ENCODE results near the gene SPAG9. TPM values are rescaled to one million over a fixed set of nuclear protein-coding genes. Genes with fewer than 3 reads are reported as not detected.

SPAG9 gene
- total RNA-seq, 1 experiment from 2014 or later = 54.3 TPM

- no peaks in the 10 kb centered on the region for H3K4me1 ChIP-seq (ENCODE audit: insufficient read depth, low read length)
- no peak overlapping the region for H2BK120ac ChIP-seq (ENCODE audit: low read depth, low read length, poor library complexity, severe bottlenecking)
- H3K27me3 Mint-ChIP-seq (ENCODE audit: low read depth) = no peaks in the 10 kb centered on the region
- H3K9ac ChIP-seq (ENCODE audit: extremely low read depth, insufficient read length, low read length) = no peak overlapping the region
- H3T11ph ChIP-seq (ENCODE audit: low read length) = no peak overlapping the region
- H4K5ac ChIP-seq (ENCODE audit: insufficient read length, low read depth, low read length) = no peak overlapping the region
- no peak overlapping the region for H3K4me3 Mint-ChIP-seq
- H3K23ac ChIP-seq (ENCODE audit: insufficient read length, low read depth, low read length) = no peak overlapping the region
- no peak overlapping the region for H3K4me2 ChIP-seq (ENCODE audit: insufficient read depth, insufficient read length, low read length)
- no peaks in the 10 kb centered on the region for H4K20me1 ChIP-seq (ENCODE audit: control insufficient read depth, insufficient read depth, insufficient read length)
- H3K9me3 Mint-ChIP-seq = no peaks in the 10 kb centered on the region
- no peaks in the 10 kb centered on the region for H3K79me2 ChIP-seq (ENCODE audit: insufficient read depth, low read length)
- H3K14ac ChIP-seq (ENCODE audit: insufficient read depth, low read length) = no peak overlapping the region
- H3K27ac ChIP-seq (ENCODE audit: insufficient read length, low read depth, low read length) = no peak overlapping the region
- no peak overlapping the region for H2AK5ac ChIP-seq (ENCODE audit: insufficient read length, low read length)
- no peak overlapping the region for H2BK5ac ChIP-seq (ENCODE audit: insufficient read length, low read length)
- H2BK20ac ChIP-seq (ENCODE audit: low read depth, low read length, poor library complexity, severe bottlenecking) = no peak overlapping the region
- no peaks in the 10 kb centered on the region for H3K79me1 ChIP-seq (ENCODE audit: insufficient read depth, low read depth, low read length, poor library complexity, severe bottlenecking)
- DNase-seq = no peak
- no peaks in the 10 kb centered on the region for H3K4me1 Mint-ChIP-seq
- no peak overlapping the region for H4K8ac ChIP-seq (replicated peaks; ENCODE audit: insufficient read length, low read depth, low read length)
- no CpG with 5 or more reads among the region's 2 CpGs for WGBS (ENCODE audit: extremely low coverage, insufficient read length, low lambda C conversion rate)
- no peak overlapping the region for H4K91ac ChIP-seq (ENCODE audit: insufficient read length, low read depth, low read length)
- no peak overlapping the region for H2AFZ ChIP-seq (ENCODE audit: low read length)
- no peak overlapping the region for H3K18ac ChIP-seq (ENCODE audit: insufficient read length, low read depth, low read length)
- TF ChIP-seq, protein P1, sequence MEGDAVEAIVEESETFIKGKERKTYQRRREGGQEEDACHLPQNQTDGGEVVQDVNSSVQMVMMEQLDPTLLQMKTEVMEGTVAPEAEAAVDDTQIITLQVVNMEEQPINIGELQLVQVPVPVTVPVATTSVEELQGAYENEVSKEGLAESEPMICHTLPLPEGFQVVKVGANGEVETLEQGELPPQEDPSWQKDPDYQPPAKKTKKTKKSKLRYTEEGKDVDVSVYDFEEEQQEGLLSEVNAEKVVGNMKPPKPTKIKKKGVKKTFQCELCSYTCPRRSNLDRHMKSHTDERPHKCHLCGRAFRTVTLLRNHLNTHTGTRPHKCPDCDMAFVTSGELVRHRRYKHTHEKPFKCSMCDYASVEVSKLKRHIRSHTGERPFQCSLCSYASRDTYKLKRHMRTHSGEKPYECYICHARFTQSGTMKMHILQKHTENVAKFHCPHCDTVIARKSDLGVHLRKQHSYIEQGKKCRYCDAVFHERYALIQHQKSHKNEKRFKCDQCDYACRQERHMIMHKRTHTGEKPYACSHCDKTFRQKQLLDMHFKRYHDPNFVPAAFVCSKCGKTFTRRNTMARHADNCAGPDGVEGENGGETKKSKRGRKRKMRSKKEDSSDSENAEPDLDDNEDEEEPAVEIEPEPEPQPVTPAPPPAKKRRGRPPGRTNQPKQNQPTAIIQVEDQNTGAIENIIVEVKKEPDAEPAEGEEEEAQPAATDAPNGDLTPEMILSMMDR (conservative IDR thresholded peaks at IDR 0.05) = no peak
- H2BK15ac ChIP-seq (ENCODE audit: low read depth, low read length) = no peak overlapping the region
- H3K4ac ChIP-seq (ENCODE audit: low read depth, low read length) = no peak overlapping the region
- no peak overlapping the region for H2BK12ac ChIP-seq (ENCODE audit: insufficient read length, low read depth, low read length)
- no peaks in the 10 kb centered on the region for H3K9me3 ChIP-seq (ENCODE audit: control insufficient read depth, low read depth, low read length)
- H3K56ac ChIP-seq (ENCODE audit: insufficient read length, low read depth, low read length) = no peak overlapping the region
- H3K27me3 ChIP-seq (ENCODE audit: insufficient read depth, low read length) = no peaks in the 10 kb centered on the region
- H3K36me3 Mint-ChIP-seq (ENCODE audit: insufficient read depth in 1 of 3, low read depth in 3 of 3) = peaks cover 1 to 28% (median 21%) of the 10 kb centered on the region in 3 experiments; a peak in 5 of 7 replicates
- no peaks in the 10 kb centered on the region for H3K23me2 ChIP-seq (ENCODE audit: insufficient read length, low read depth, low read length, poor library complexity, severe bottlenecking)
- H3K27ac Mint-ChIP-seq = no peak overlapping the region
Measured at GRCh38 chr17:50963139-50963538, 157.5 kb downstream of the SPAG9 start.

Data from H9 (cell line).